Heart right ventricle (tissue), 16 donors: ENCODE measurements around the gene MED22. TPM values are rescaled to one million over a fixed set of nuclear protein-coding genes. Genes with fewer than 3 reads are reported as not detected.

ENCODE experiments used
- ATAC-seq, 8 donors: fragments of 200-7000 bp; cut with Tn5 transposase; one replicate each; pipeline ENCODE4 v1.9.1; 2020; ENCODE audit warnings: mild to moderate bottlenecking in 8 of 8, moderate library complexity in 8 of 8, moderate number of reproducible peaks in 1 of 8
- DNase-seq, 2 donors: peaks; one replicate each; pipeline ENCODE4 v3.0.0-alpha.2; 2020
- H3K27ac ChIP-seq, 10 donors: fragments of 200-600 bp; sonication (generic) in 2 of 10; one replicate each; pipeline versions ENCODE4 v1.5.0 to v1.8.0; 2020 to 2022; ENCODE audit warnings: mild to moderate bottlenecking in 3 of 10
- H3K27me3 ChIP-seq, 7 donors: fragments of 200-600 bp; one replicate each; pipeline ENCODE4 v1.8.0; 2021 to 2022; ENCODE audit warnings: mild to moderate bottlenecking in 2 of 7
- H3K36me3 ChIP-seq, 9 donors: fragments of 200-600 bp; sonication (generic) in 1 of 9; one replicate each; pipeline versions ENCODE4 v1.5.0 to v1.8.0; 2020 to 2022; ENCODE audit warnings: mild to moderate bottlenecking in 2 of 9
- H3K4me1 ChIP-seq, 9 donors: fragments of 200-600 bp; sonication (generic) in 1 of 9; one replicate each; pipeline versions ENCODE4 v1.5.0 to v1.8.0; 2020 to 2022; ENCODE audit warnings: mild to moderate bottlenecking in 4 of 9
- H3K4me3 ChIP-seq, 10 donors: fragments of 200-600 bp; sonication (generic) in 2 of 10; one replicate each; pipeline versions ENCODE4 v1.5.0 to v1.8.0; 2020 to 2022; ENCODE audit warnings: mild to moderate bottlenecking in 7 of 10, moderate library complexity in 2 of 10
- H3K9me3 ChIP-seq, 11 donors: fragments of 200-600 bp in 10 of 11; sonication (generic) in 2 of 11; one replicate each; pipeline versions ENCODE4 v1.5.0 to v1.8.0; 2013 to 2022; ENCODE audit warnings: mild to moderate bottlenecking in 2 of 11, control low read depth in 1 of 11, moderate library complexity in 1 of 11
- CTCF ChIP-seq, 9 donors: fragments of 200-600 bp; sonication (generic) in 2 of 9; IDR thresholded peaks; one replicate each; pipeline versions ENCODE4 v1.5.0 to v1.8.0; 2021 to 2022; ENCODE audit warnings: antibody characterized with exemption in 9 of 9, mild to moderate bottlenecking in 5 of 9, moderate library complexity in 1 of 9
- WGBS, 2 donors: extraction: QIAGEN DNeasy Blood & Tissue Kit; methylation state at CpG; one replicate each; pipeline ENCODE4 v1.1.7; 2013; ENCODE audit warnings: inconsistent platforms in 1 of 2; 5-methylcytosine and 5-hydroxymethylcytosine counted together
- intact Hi-C, 10 donors: fragments of 100-400 bp; cut with DNase I; formaldehyde crosslinking; loops; one replicate each; pipeline versions ENCODE4 v1.11.1 to v1.14.2; 2022
- polyA plus RNA-seq, 2 donors: library from polyadenylated mRNA; stranded (reverse); fragments of 200-250 nt; gene quantifications; one replicate each; pipeline ENCODE4 v1.2.3, GENCODE V29; 2013
- total RNA-seq, 10 donors: library from RNA; stranded (reverse); fragmentation: NEBNext Ultra II Directional in 3 of 10; extraction: Animal tissue kit (Norgen Biotek cat#: 25700) in 3 of 10; gene quantifications; one replicate each; pipeline versions ENCODE4 v1.2.1 to v1.2.4, GENCODE V29; 2021 to 2023
- donor health status: Arrhythmogenic right ventricular cardiomyopathy.
- donor health status: ischemic (EF 13 %, LVEDD 7.1; RV severe dilation, severe dysfunction).
- donor health status: healthy with polysubstance abuse.
- donor health status: DM: no; HTN: yes; CAD: no.
- donor health status: DM: no; HTN: no; CAD: no.
- donor health status: ischemic (EF 25% LVEDD 6.9; RV normal size, moderate dysfunction).
- donor health status: ischemic (EF 25% LVEDD 5.7; RV mildly dilated, moderate dysfunction).
- donor health status: healthy.
- donor health status: DM: yes; HTN: yes; CAD: no.
- donor health status: Ischemic cardiomyopathy.
- donor health status: ischemic (EF 35%, LVEDD 5.7; RV mildly dilated, moderate dysfunction).
- donor health status: nonischemic (EF 11% LVEDD 7.7; RV severe dilation, severe dysfunction).
- donor health status: DM: yes; HTN: yes; CAD: no.
- donor health status: PGD.
- donor health status: ischemic (EF 29% LVEDD 5.4; RV normal size, mild dysfunction).
- donor health status: nonischemic (EF 23%, LVEDD 6.1; RV moderate dilation, normal function).

MED22 gene
- total and polyA plus RNA-seq, 12 donors: 10.2 to 23.6 (median 17.4) TPM

DNA sequence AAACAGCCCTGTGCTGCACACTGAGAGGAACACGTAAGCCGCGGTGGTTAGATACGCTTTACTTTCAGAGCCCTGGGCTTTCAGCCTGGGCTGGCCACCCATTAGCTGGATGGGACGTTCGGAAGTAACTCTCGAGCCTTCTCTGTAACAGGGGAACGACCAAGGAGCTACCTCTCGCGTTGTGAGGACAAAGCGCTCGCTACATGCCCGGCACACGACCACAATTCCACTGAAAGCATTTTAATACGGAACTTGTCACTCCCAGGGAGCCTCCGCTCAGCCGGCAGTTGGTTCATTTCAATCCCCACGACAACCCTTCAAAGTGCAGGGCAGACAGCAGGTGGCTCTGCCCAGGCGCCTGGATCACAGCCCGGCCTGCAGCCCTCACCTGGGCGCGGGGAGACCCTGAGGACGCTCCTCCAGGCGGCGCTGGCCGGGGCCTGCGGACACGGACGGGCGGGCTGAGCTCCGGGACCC, 8.0 kb upstream of the MED22 start:
- H3K9me3 ChIP-seq: no peaks in the 10 kb centered on the region
- ATAC-seq (peak in 3 of 8 donors; percentile 3 to 11 (median 5)), DNase-seq (no peak)
- intact Hi-C loops: loop anchor here in 2 of 10 donors (1.0 to 10.0 kb wide), 2 partner anchors 59 to 130 kb away; partner anchors contain the start of gene REXO4 (in 1 of the 2)
- peak overlapping the region; percentile 29 to 93 (median 82) for H3K27ac ChIP-seq
- H3K36me3 ChIP-seq: peaks cover 0 to 62% (median 29%) of the 10 kb centered on the region in 9 donors
- H3K4me1 ChIP-seq: peaks cover 7 to 47% (median 31%) of the 10 kb centered on the region in 9 donors
- 1% methylated on average over 26 to 31 of the region's 31 CpGs for WGBS, 2 donors
- H3K4me3 ChIP-seq: peak overlapping the region; percentile 58 to 97 (median 88)
- TF ChIP-seq CTCF (IDR thresholded peaks at IDR 0.05): peak in 1 of 9 donors; percentile 30
- no peaks in the 10 kb centered on the region for H3K27me3 ChIP-seq

- TF ChIP-seq CTCF (IDR thresholded peaks at IDR 0.05): no peak
- Histone ChIP-seq H3K27ac (no peak overlapping the region), H3K4me3 (peak overlapping the region in 1 of 10 donors; percentile 96), H3K9me3 (no peaks in the 10 kb centered on the region), H3K27me3 (no peaks in the 10 kb centered on the region), H3K36me3 (peaks cover 0 to 62% (median 31%) of the 10 kb centered on the region in 9 donors), H3K4me1 (peaks cover 7 to 47% (median 35%) of the 10 kb centered on the region in 9 donors)
- intact Hi-C loops: loop anchor here in 1 of 10 donors (10.0 kb wide), 1 partner anchor 60 kb away; the partner anchor contains the start of gene REXO4
- no peak for DNase-seq
- 81 to 86% methylated on average over 7 of the region's 7 CpGs for WGBS, 2 donors
- no peak for ATAC-seq
These were observed 6.8 kb upstream of the MED22 start for GRCh38 chr9:133354766-133355165.

GRCh38 chr9:133353548-133353947, 5.6 kb upstream of the MED22 start:
- Histone ChIP-seq H3K4me3 (no peak overlapping the region), H3K36me3 (peaks cover 0 to 62% (median 37%) of the 10 kb centered on the region in 9 donors), H3K4me1 (peaks cover 5 to 47% (median 43%) of the 10 kb centered on the region in 9 donors), H3K27ac (no peak overlapping the region), H3K9me3 (no peaks in the 10 kb centered on the region), H3K27me3 (no peaks in the 10 kb centered on the region)
- no peak for TF ChIP-seq CTCF (IDR thresholded peaks at IDR 0.05)
- intact Hi-C loops: loop anchor here in 1 of 10 donors (10.0 kb wide), 1 partner anchor 61 kb away; the partner anchor contains the start of gene REXO4
- whole genome bisulfite sequencing, 2 donors: 77 to 84% methylated on average over 5 of the region's 5 CpGs
- no peak for ATAC-seq
- no peak for DNase-seq

GRCh38 chr9:133352635-133353340, 4.9 kb upstream of the MED22 start:
- intact Hi-C loops: loop anchor here in 1 of 10 donors (10.0 kb wide), 1 partner anchor 62 kb away; the partner anchor contains the start of gene REXO4
- Histone ChIP-seq H3K4me3 (no peak overlapping the region), H3K9me3 (no peaks in the 10 kb centered on the region), H3K27me3 (no peaks in the 10 kb centered on the region), H3K4me1 (peaks cover 5 to 45% (median 40%) of the 10 kb centered on the region in 9 donors), H3K27ac (no peak overlapping the region), H3K36me3 (peaks cover 0 to 60% (median 37%) of the 10 kb centered on the region in 9 donors)
- no peak for TF ChIP-seq CTCF (IDR thresholded peaks at IDR 0.05)
- ATAC-seq (no peak), DNase-seq (no peak)
- 74 to 81% methylated on average over 8 of the region's 8 CpGs for WGBS, 2 donors
